A549 (cell line): Measurements from ENCODE around the gene CYP1A2. TPM values are rescaled to one million over a fixed set of nuclear protein-coding genes. Genes with fewer than 3 reads are reported as not detected.

ENCODE experiments used
- ATAC-seq, 2 experiments: fragments of 200-7000 bp in 1 of 2; fragments of >200 bp in 1 of 2; cut with Nextera tagmentation in 1 of 2; cut with Tn5 transposase in 1 of 2; 3 replicates each; pipeline versions ENCODE4 v1.8.0 to v1.9.1; 2018 to 2020; ENCODE audit warnings: mild to moderate bottlenecking in 1 of 2, moderate library complexity in 1 of 2
- CTCF ChIA-PET: fragments of 300-600 bp; sonication (Branson Sonifier 250); formaldehyde crosslinking; extraction: SDS; loops from one replicate; lab custom pipeline; 2021; ENCODE audit warnings: antibody characterized with exemption, inconsistent platforms; lab: Yijun Ruan, JAX
- POLR2A ChIA-PET: fragments of 350-600 bp; formaldehyde crosslinking; extraction: SDS; loops from one replicate; lab custom pipeline; 2021; ENCODE audit warnings: antibody characterized with exemption, inconsistent platforms; lab: Yijun Ruan, JAX
- DNase-seq, 2 experiments: peaks; one replicate each; pipeline versions ENCODE4 v3.0.0 to v3.0.0-alpha.2; 2011 to 2016; ENCODE audit warnings: low read depth in 1 of 2, low spot score in 1 of 2
- FAIRE-seq: peaks from 2 replicates; lab custom pipeline; 2011; peaks lifted over from hg19 to GRCh38; lab: Jason Lieb, UNC
- H3K27ac ChIP-seq, 2 experiments: fragments of >200 bp; sonication (Bioruptor Twin); formaldehyde crosslinking; 3 replicates each; pipeline ENCODE4 v1.5.1; 2016 to 2017
- H3K4me1 ChIP-seq: fragments of >200 bp; sonication (Bioruptor Twin); formaldehyde crosslinking; 3 replicates; pipeline ENCODE4 v1.6.1; 2016
- H3K4me2 ChIP-seq: fragments of >200 bp; sonication (Bioruptor Twin); formaldehyde crosslinking; 3 replicates; pipeline ENCODE4 v1.6.1; 2016
- H3K4me3 ChIP-seq: fragments of >200 bp; sonication (Bioruptor Twin); formaldehyde crosslinking; 3 replicates; pipeline ENCODE4 v1.5.1; 2016
- H3K9me3 ChIP-seq: fragments of >200 bp; sonication (Bioruptor Twin); formaldehyde crosslinking; 3 replicates; pipeline ENCODE4 v1.6.1; 2016
- BCL3 ChIP-seq: fragments of >200 bp; sonication (Bioruptor Twin); formaldehyde crosslinking; IDR thresholded peaks from 3 replicates; pipeline ENCODE4 v1.6.1; 2016
- BHLHE40 ChIP-seq: IDR thresholded peaks from 2 replicates; pipeline ENCODE4 v1.6.1; 2012; ENCODE audit warnings: low read depth, low read length, inconsistent platforms
- CBX8 ChIP-seq: fragments of 200-600 bp; sonication (generic); IDR thresholded peaks from 2 replicates; pipeline ENCODE4 v1.6.1; 2016
- CTCF ChIP-seq: fragments of >200 bp; sonication (Bioruptor Twin); formaldehyde crosslinking; IDR thresholded peaks from 3 replicates; pipeline ENCODE4 v1.5.1; 2016
- EHF ChIP-seq: fragments of 250-450 bp; sonication (Bioruptor Pico); IDR thresholded peaks from 2 replicates; pipeline ENCODE4 v1.5.0; 2020; ENCODE audit warnings: mild to moderate bottlenecking
- ELK1 ChIP-seq: fragments of 150-350 bp; IDR thresholded peaks from 2 replicates; pipeline ENCODE4 v1.6.1; 2014; ENCODE audit warnings: low read depth, mild to moderate bottlenecking, low read length
- ESRRA ChIP-seq: fragments of 150-350 bp; IDR thresholded peaks from 2 replicates; pipeline ENCODE4 v1.6.1; 2014; ENCODE audit warnings: mild to moderate bottlenecking, low read length, borderline replicate concordance
- FOSB ChIP-seq: fragments of 250-450 bp; sonication (Bioruptor Pico); IDR thresholded peaks from 2 replicates; pipeline ENCODE4 v1.5.0; 2020; ENCODE audit warnings: mild to moderate bottlenecking, moderate library complexity
- FOXS1 ChIP-seq: fragments of 250-450 bp; sonication (Bioruptor Pico); IDR thresholded peaks from 2 replicates; pipeline ENCODE4 v1.5.0; 2020; ENCODE audit warnings: mild to moderate bottlenecking, moderate library complexity
- HDAC2 ChIP-seq: fragments of 200-600 bp; sonication (generic); IDR thresholded peaks from 2 replicates; pipeline ENCODE4 v1.6.1; 2016
- HES2 ChIP-seq: fragments of >200 bp; sonication (Bioruptor Twin); formaldehyde crosslinking; IDR thresholded peaks from 2 replicates; pipeline ENCODE4 v1.6.1; 2016
- HOXA7 ChIP-seq: fragments of 250-450 bp; sonication (Bioruptor Pico); IDR thresholded peaks from 2 replicates; pipeline ENCODE4 v1.5.0; 2020; ENCODE audit warnings: mild to moderate bottlenecking, moderate library complexity
- HOXB13 ChIP-seq: fragments of 250-450 bp; sonication (Bioruptor Pico); IDR thresholded peaks from 2 replicates; pipeline ENCODE4 v1.5.0; 2020; ENCODE audit warnings: low read depth, mild to moderate bottlenecking, moderate library complexity
- JUNB ChIP-seq: fragments of >200 bp; sonication (Bioruptor Twin); formaldehyde crosslinking; IDR thresholded peaks from 2 replicates; pipeline ENCODE4 v1.6.1; 2016
- KDM1A ChIP-seq: fragments of 200-600 bp; sonication (generic); IDR thresholded peaks from 2 replicates; pipeline ENCODE4 v1.6.1; 2016; ENCODE audit warnings: low read depth, mild to moderate bottlenecking
- KDM5A ChIP-seq: fragments of 200-600 bp; sonication (generic); IDR thresholded peaks from 2 replicates; pipeline ENCODE4 v1.6.1; 2016; ENCODE audit warnings: antibody characterized with exemption, mild to moderate bottlenecking
- MYC ChIP-seq: IDR thresholded peaks from 2 replicates; pipeline ENCODE4 v1.6.1; 2012; ENCODE audit warnings: mild to moderate bottlenecking, inconsistent platforms, low read length, improper control_type of control experiment, borderline replicate concordance
- NFE2L2 ChIP-seq: fragments of 150-350 bp; conservative IDR thresholded peaks from 2 replicates; pipeline ENCODE4 v1.6.1; 2014; ENCODE audit warnings: low read length
- NPAS2 ChIP-seq: fragments of 250-450 bp; sonication (Bioruptor Pico); IDR thresholded peaks from 2 replicates; pipeline ENCODE4 v1.8.0; 2022; ENCODE audit warnings: mild to moderate bottlenecking, moderate library complexity, borderline replicate concordance
- NR3C1 ChIP-seq: fragments of >200 bp; sonication (Bioruptor Twin); formaldehyde crosslinking; IDR thresholded peaks from 3 replicates; pipeline ENCODE4 v1.6.1; 2017
- POLR2AphosphoS2 ChIP-seq: conservative IDR thresholded peaks from 2 replicates; pipeline ENCODE4 v1.6.1; 2012; ENCODE audit warnings: low read length, improper control_type of control experiment, inconsistent platforms
- RAD21 ChIP-seq, 2 experiments: fragments of >200 bp in 1 of 2; sonication (Bioruptor Twin) in 1 of 2; formaldehyde crosslinking in 1 of 2; IDR thresholded peaks in 1 of 2; conservative IDR thresholded peaks in 1 of 2; 2 replicates in 1 of 2; 3 replicates in 1 of 2; pipeline ENCODE4 v1.6.1; 2012 to 2018; ENCODE audit warnings: inconsistent platforms in 1 of 2
- RARB ChIP-seq: fragments of 250-450 bp; sonication (Bioruptor Pico); IDR thresholded peaks from 2 replicates; pipeline ENCODE4 v1.8.0; 2021; ENCODE audit warnings: mild to moderate bottlenecking, moderate library complexity
- REST ChIP-seq: fragments of 200-600 bp; sonication (generic); IDR thresholded peaks from 2 replicates; pipeline ENCODE4 v1.6.1; 2016; ENCODE audit warnings: antibody characterized with exemption, mild to moderate bottlenecking, moderate library complexity
- RFX5 ChIP-seq: fragments of 450-650 bp; IDR thresholded peaks from 2 replicates; pipeline ENCODE4 v1.7.1; 2014; ENCODE audit warnings: antibody characterized with exemption, mild to moderate bottlenecking, moderate library complexity
- TP53 ChIP-seq: fragments of 250-450 bp; sonication (Bioruptor Pico); IDR thresholded peaks from 2 replicates; pipeline ENCODE4 v1.5.0; 2021; ENCODE audit warnings: mild to moderate bottlenecking, moderate library complexity
- ZSCAN20 ChIP-seq: fragments of 250-450 bp; sonication (Bioruptor Pico); IDR thresholded peaks from 2 replicates; pipeline ENCODE4 v1.8.0; 2022; ENCODE audit warnings: mild to moderate bottlenecking, moderate library complexity
- WGBS: methylation state at CpG from one replicate; pipeline ENCODE4 v1.1.6; 2017; ENCODE audit errors: missing lambda C conversion rate; 5-methylcytosine and 5-hydroxymethylcytosine counted together
- polyA plus RNA-seq, 4 experiments: library from polyadenylated mRNA; depleted of rRNA in 3 of 4; stranded (reverse); fragments of >200 nt; fragmentation: RNase III in 1 of 4; extraction: RNeasy Plus Mini Kit Qiagen cat#74134 plus additional on column Dnase treatment in 1 of 4; gene quantifications; 2 replicates in 3 of 4; 3 replicates in 1 of 4; pipeline ENCODE4 v1.2.3, GENCODE V29; 2011 to 2017
- TF ChIP-seq, protein P1 (sequence below): IDR thresholded peaks from 2 replicates; pipeline ENCODE4 v1.6.1; 2012
- TF ChIP-seq, protein P2 (sequence below): IDR thresholded peaks from 2 replicates; pipeline ENCODE4 v1.6.1; 2012; ENCODE audit warnings: low read depth, borderline replicate concordance

The CYP1A2 gene
- polyA plus RNA-seq, 2 of the 4 experiments (the other 2 are of a cell fraction), result not detected

- Histone ChIP-seq H3K9me3 (no peaks in the 10 kb centered on the region), H3K4me3 (no peak overlapping the region)
- peak; percentile 47 to 51 for DNase-seq
- POLR2A ChIA-PET, result no interaction called here
- TF ChIP-seq NFE2L2 (no peak), CTCF (no peak), POLR2AphosphoS2 (no peak), HOXA7 (CRISPR knock-in tag) (no peak), HES2 (no peak), ESRRA (no peak), FOXS1 (CRISPR knock-in tag) (no peak), KDM1A (no peak), MYC (no peak), FOSB (CRISPR knock-in tag) (no peak), NPAS2 (CRISPR knock-in tag) (no peak), HOXB13 (CRISPR knock-in tag) (no peak), KDM5A (no peak), RAD21 (conservative IDR thresholded peaks at IDR 0.05 in 1 of 2, IDR thresholded peaks at IDR 0.05 in 1 of 2) (no peak), NR3C1 (no peak), TP53 (CRISPR knock-in tag) (no peak), RFX5 (no peak), RARB (CRISPR knock-in tag) (no peak), ZSCAN20 (no peak)
- TF ChIP-seq, protein P1, sequence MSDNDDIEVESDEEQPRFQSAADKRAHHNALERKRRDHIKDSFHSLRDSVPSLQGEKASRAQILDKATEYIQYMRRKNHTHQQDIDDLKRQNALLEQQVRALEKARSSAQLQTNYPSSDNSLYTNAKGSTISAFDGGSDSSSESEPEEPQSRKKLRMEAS, result no peak
- TF ChIP-seq, all 56 proteins: peak for 0
- FAIRE-seq, result no peak
- peaks cover 4% of the 10 kb centered on the region; the same call in 1 of the 3 replicates for H3K4me1 ChIP-seq
- no peak overlapping the region for H3K27ac ChIP-seq
- CTCF ChIA-PET, result interaction anchor here (1.1 to 1.3 kb wide), 2 partner anchors 87 to 101 kb away, joined by 3 to 4 read pairs; no protein-coding TSS in a partner anchor
- ATAC-seq, result peak in 1 of 2 experiments; percentile 55; a peak in 3 of 6 replicates
- 77% methylated on average over 1 of the region's 1 CpG for WGBS
- H3K4me2 ChIP-seq, result no peak overlapping the region
These were observed 24.8 kb upstream of the CYP1A2 start for GRCh38 chr15:74723754-74724334.

GRCh38 chr15:74724570-74725224 is 23.9 kb upstream of the CYP1A2 start:
- peaks cover 4% of the 10 kb centered on the region; the same call in 1 of the 3 replicates for H3K4me1 ChIP-seq
- ATAC-seq, result no peak
- no peak for DNase-seq
- no peak overlapping the region for H3K4me3 ChIP-seq
- FAIRE-seq, result no peak
- H3K4me2 ChIP-seq, result no peak overlapping the region
- H3K9me3 ChIP-seq, result no peaks in the 10 kb centered on the region
- no peak overlapping the region for H3K27ac ChIP-seq
- CTCF ChIA-PET, result interaction anchor here (0.8 to 2.9 kb wide), 4 partner anchors 44 to 92 kb away, joined by 3 to 11 read pairs (median 6); no protein-coding TSS in a partner anchor
- POLR2A ChIA-PET, result interaction anchor here (0.7 kb wide), 1 partner anchor 479 kb away, joined by 3 read pairs; no protein-coding TSS in a partner anchor
- TF ChIP-seq REST (no peak), JUNB (no peak), FOXS1 (CRISPR knock-in tag) (no peak), BHLHE40 (no peak), RAD21 (conservative IDR thresholded peaks at IDR 0.05 in 1 of 2, IDR thresholded peaks at IDR 0.05 in 1 of 2) (no peak), EHF (CRISPR knock-in tag) (no peak), CBX8 (no peak), BCL3 (no peak), NFE2L2 (no peak), MYC (no peak), HDAC2 (no peak), ELK1 (no peak)
- TF ChIP-seq, protein P2, sequence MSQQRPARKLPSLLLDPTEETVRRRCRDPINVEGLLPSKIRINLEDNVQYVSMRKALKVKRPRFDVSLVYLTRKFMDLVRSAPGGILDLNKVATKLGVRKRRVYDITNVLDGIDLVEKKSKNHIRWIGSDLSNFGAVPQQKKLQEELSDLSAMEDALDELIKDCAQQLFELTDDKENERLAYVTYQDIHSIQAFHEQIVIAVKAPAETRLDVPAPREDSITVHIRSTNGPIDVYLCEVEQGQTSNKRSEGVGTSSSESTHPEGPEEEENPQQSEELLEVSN, result no peak
